Stimulated activated CD4-positive, alpha-beta T cell treated with anti-CD3 and anti-CD28 coated beads, Interleukin-12 subunit alpha, Interleukin-12 subunit beta, amount 100 ng/mL, for 4 hours (primary cell): ENCODE measurements around the gene POF1B.

Experiments used
- DNase-seq: peaks from one replicate; pipeline ENCODE4 v3.0.0-alpha.2; 2020

The POF1B gene

DNA sequence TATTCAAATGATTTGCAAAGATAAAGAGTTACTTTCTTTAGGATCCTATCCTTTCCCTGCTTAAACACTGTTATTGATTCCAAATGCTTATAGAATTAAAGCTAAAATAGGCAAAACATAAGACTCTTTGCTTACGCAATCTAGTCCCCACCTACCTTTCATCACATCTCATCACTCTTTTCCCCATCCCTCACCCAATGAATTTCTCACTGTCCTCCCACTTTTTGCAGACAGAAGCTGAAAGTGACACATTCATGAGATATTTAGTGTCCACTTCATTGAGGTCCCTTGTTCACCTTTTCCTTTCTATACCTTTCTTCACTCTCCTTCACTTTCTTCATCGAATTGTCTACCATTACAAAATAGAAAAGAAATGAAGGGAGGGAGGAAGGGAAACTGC lies 136.3 kb downstream of the POF1B start:
- DNase-seq: no peak
